ENCODE measurements around the gene LTN1.
A peak's percentile ranks its signal among the peaks of the same experiment; 100 is the strongest.
"Not testable (repeated sequence)": the region's sequence is repeated elsewhere in the genome, so short reads cannot be mapped to it uniquely, and the experiment has no call there.

The LTN1 gene

DNA sequence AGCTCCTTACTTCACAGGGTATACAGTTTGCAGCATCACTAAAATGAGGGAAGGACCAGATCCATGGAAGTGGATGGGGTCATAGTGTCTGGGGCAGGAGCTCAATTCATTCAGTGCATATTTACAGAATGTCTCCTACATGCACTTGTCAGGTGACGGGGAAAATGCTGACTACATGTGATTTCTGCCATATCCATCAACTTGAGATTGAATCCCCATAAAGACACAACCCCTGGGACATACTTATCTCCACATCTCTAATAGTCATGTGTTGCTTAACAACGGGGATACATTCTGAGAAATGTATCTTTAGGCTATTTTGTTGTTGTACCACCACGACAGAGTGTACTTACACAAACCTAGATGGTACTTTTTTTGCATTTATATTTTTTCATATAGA, 14.5 kb upstream of the LTN1 start:
- Histone ChIP-seq H3K27ac (no peak overlapping the region), H3K4me3 (no peak overlapping the region)
- no peak for DNase-seq (ENCODE audit: low spot score)
- TF ChIP-seq CTCF (IDR thresholded peaks at IDR 0.05), result no peak

GRCh38 chr21:29005696-29006095, 13.0 kb upstream of the LTN1 start:
- TF ChIP-seq CTCF (IDR thresholded peaks at IDR 0.05), result no peak
- Histone ChIP-seq H3K27ac (no peak overlapping the region), H3K4me3 (no peak overlapping the region)
- no peak for DNase-seq (ENCODE audit: low spot score)

DNA sequence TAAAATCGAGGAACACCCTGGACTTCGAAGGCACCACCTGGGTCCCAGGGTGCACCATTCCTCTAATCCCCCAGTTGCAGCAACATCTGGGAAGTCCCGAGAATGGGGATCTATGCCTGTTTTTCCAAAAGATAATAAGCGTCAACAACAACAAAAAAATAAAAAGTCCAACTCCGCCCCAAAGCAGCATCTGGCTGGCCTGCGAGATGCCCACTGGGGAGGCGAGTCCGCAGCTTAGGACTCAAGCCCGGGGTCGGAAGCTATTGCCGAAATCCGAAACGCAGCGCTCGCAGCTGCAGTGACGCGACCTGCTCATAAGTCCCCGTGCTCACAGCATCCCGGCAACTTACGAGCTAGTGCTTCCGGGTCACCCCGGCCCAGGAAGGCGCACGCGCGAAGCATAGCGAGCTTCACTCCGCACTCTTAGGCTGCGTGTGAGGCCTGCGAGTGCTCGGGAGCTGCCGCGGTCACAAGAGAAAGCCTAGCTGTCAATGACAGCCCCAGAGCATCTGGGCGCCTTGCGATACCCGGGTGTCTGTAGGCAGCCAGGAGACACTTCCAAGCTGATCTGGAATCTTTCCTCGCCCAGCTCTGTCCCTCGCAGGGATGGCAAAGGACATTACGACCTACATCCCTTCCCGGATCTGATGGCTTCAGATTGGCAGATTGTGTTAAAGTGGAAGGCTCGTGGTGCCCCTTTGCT, 9.9 kb upstream of the LTN1 start:
- peak; percentile 98 for DNase-seq (ENCODE audit: low spot score)
- Histone ChIP-seq H3K27ac (peak overlapping the region; percentile 90 to 94), H3K4me3 (peak overlapping the region; percentile 75)
- TF ChIP-seq CTCF (IDR thresholded peaks at IDR 0.05), result no peak

DNA sequence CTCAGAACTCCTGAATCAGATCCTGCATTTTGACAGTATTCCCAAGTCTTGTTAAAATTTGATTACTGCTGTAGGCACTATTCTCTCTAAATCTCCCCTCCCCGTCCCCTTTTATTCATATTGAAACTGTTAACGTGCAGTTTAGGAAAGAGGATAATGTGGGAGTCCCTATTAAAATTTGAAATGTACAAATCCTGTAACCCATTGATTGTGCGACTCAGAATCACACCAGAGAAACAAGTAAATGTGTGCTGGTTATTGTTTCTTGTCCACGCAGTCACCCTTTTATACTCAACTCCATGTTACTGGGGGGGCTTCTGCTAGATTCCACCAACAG, 584 bp upstream of the LTN1 start:
- Histone ChIP-seq H3K27ac (peak overlapping the region; percentile 82 to 94), H3K4me3 (peak overlapping the region; percentile 92)
- DNase-seq (ENCODE audit: low spot score), result no peak
- TF ChIP-seq CTCF (IDR thresholded peaks at IDR 0.05), result no peak

GRCh38 chr21:28991861-28992525, 684 bp downstream of the LTN1 start:
- Histone ChIP-seq H3K27ac (peak overlapping the region; percentile 82 to 94), H3K4me3 (peak overlapping the region; percentile 92)
- TF ChIP-seq CTCF (IDR thresholded peaks at IDR 0.05), result no peak
- no peak for DNase-seq (ENCODE audit: low spot score)

DNA sequence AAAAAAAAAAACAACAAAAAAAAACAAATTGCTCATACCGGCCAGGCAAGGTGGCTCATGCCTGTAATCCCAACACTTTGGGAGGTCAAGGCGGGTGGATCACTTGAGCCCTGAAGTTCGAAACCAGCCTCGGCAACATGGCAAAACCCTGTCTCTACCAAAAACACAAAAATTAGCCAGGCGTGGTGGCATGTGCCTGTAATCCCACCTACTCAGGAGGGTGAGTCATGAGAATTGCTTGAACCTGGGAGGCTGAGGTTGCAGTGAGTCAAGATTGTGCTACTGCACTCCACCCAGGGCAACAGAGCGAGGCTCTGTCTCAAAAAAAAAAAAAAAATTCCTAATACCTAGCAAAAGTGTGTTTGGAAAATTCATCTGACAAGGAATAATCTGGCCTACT, 4.5 kb downstream of the LTN1 start:
- not testable (repeated sequence) for H3K27ac ChIP-seq; H3K4me3 ChIP-seq; DNase-seq (ENCODE audit: low spot score)

GRCh38 chr21:28986677-28987076, 6.0 kb downstream of the LTN1 start:
- no peak for TF ChIP-seq CTCF (IDR thresholded peaks at IDR 0.05)
- DNase-seq (ENCODE audit: low spot score), result no peak
- H3K27ac ChIP-seq, result no peak overlapping the region
- H3K4me3 ChIP-seq, result no peak overlapping the region
